Smooth muscle cell (in vitro differentiated cells): ENCODE results near the gene PLAAT2. TPM values are rescaled to one million over a fixed set of nuclear protein-coding genes. Genes with fewer than 3 reads are reported as not detected.

Source experiments
- DNase-seq: peaks from one replicate; lab custom pipeline; 2025; ENCODE audit not compliant: unreplicated experiment; lab: John Stamatoyannopoulos, UW
- H2AFZ ChIP-seq: fragments of 200-600 bp; sonication (generic); 2 replicates; pipeline ENCODE4 v1.6.0; 2016; ENCODE audit warnings: antibody characterized with exemption, low read depth, mild to moderate bottlenecking
- H3F3A ChIP-seq: fragments of 200-600 bp; sonication (generic); 2 replicates; pipeline ENCODE4 v1.6.0; 2017; ENCODE audit warnings: antibody characterized with exemption, low read depth
- H3K27ac ChIP-seq: fragments of 200-600 bp; sonication (generic); 2 replicates; pipeline ENCODE4 v1.5.1; 2016; ENCODE audit warnings: low read depth, mild to moderate bottlenecking
- H3K27me3 ChIP-seq: fragments of 200-600 bp; sonication (generic); 2 replicates; pipeline ENCODE4 v1.6.1; 2016; ENCODE audit warnings: low read depth, mild to moderate bottlenecking
- H3K36me3 ChIP-seq: fragments of 200-600 bp; sonication (generic); 2 replicates; pipeline ENCODE4 v1.5.1; 2016; ENCODE audit warnings: low read depth
- H3K4me1 ChIP-seq: fragments of 200-600 bp; sonication (generic); 2 replicates; pipeline ENCODE4 v1.5.1; 2016; ENCODE audit warnings: low read depth
- H3K4me2 ChIP-seq: fragments of 200-600 bp; sonication (generic); 2 replicates; pipeline ENCODE4 v1.6.0; 2016; ENCODE audit warnings: mild to moderate bottlenecking
- H3K4me3 ChIP-seq: fragments of 200-600 bp; sonication (generic); 2 replicates; pipeline ENCODE4 v1.5.1; 2016; ENCODE audit warnings: mild to moderate bottlenecking
- H3K79me2 ChIP-seq: fragments of 200-600 bp; sonication (generic); 2 replicates; pipeline ENCODE4 v1.6.0; 2016; ENCODE audit warnings: low read depth, mild to moderate bottlenecking
- H3K9ac ChIP-seq: fragments of 200-600 bp; sonication (generic); 2 replicates; pipeline ENCODE4 v1.6.0; 2016; ENCODE audit warnings: low read depth
- H3K9me3 ChIP-seq: fragments of 200-600 bp; sonication (generic); replicated peaks from 2 replicates; pipeline ENCODE4 v1.5.1; 2016; ENCODE audit warnings: low read depth
- H4K20me1 ChIP-seq: fragments of 200-600 bp; sonication (generic); 2 replicates; pipeline ENCODE4 v1.6.0; 2016; ENCODE audit warnings: low read depth
- WGBS: methylation state at CpG from one replicate; pipeline ENCODE4 v1.1.7; 2016; ENCODE audit warnings: low lambda C conversion rate; 5-methylcytosine and 5-hydroxymethylcytosine counted together
- polyA plus RNA-seq: library from polyadenylated mRNA; unstranded; fragments of >200 nt; fragmentation: Nextera tagmentation; extraction: Ambion mirVana; gene quantifications from 2 replicates; pipeline ENCODE4 v1.2.1, GENCODE V29; 2016
- total RNA-seq: library from RNA; depleted of rRNA; stranded (reverse); fragments of >200 nt; gene quantifications from 2 replicates; pipeline ENCODE4 v1.2.3, GENCODE V29; 2014
- TF ChIP-seq, protein P1 (sequence below): fragments of 200-600 bp; sonication (generic); IDR thresholded peaks from 2 replicates; pipeline ENCODE4 v1.5.1; 2017; ENCODE audit warnings: borderline replicate concordance, mild to moderate bottlenecking, antibody characterized with exemption; ENCODE audit not compliant: insufficient read depth, poor library complexity, severe bottlenecking

Gene PLAAT2
- total and polyA plus RNA-seq, 2 experiments from 2014 or later = not detected

DNA sequence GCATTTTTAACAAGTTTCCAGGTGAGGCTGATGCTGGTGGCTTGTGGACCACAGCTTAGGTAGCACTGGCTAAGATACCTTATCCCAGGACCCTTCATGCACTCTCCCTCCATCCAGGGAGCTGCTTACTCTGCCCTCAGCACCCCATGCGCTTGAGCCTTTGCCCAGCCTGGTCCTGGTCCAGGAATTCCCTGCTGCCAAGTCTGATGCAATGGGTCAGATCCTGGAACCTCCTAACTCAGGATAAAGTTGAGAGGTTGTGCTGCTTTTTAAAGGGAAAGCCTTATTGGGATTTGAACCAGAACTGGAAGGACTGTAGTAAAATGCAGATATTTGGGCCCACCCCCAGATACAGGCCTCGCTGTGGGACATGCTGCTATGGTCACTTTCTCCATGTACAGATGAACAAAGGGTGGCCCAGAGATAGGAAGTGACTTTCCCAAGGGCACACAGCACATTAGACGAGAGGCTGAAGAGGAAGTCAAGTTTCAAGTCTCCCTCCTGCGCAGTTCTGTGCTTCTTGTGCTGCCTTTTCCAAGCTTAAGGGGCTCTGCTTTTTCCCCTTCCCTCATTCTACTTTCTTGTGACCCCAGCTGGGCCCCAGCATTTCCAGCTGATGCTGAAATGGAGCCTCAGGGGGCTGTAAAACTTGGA lies 58.1 kb downstream of the PLAAT2 start:
- Histone ChIP-seq H3K9me3 (no peaks in the 10 kb centered on the region), H3K9ac (no peak overlapping the region), H3F3A (no peaks in the 10 kb centered on the region), H3K4me3 (no peak overlapping the region), H2AFZ (no peak overlapping the region), H3K4me1 (peaks cover 12% of the 10 kb centered on the region), H3K27me3 (no peaks in the 10 kb centered on the region), H3K4me2 (no peak overlapping the region), H3K79me2 (no peaks in the 10 kb centered on the region), H4K20me1 (no peaks in the 10 kb centered on the region), H3K36me3 (no peaks in the 10 kb centered on the region), H3K27ac (no peak overlapping the region)
- DNase-seq = no peak
- 97% methylated on average over 4 of the region's 4 CpGs for WGBS
- TF ChIP-seq, protein P1, sequence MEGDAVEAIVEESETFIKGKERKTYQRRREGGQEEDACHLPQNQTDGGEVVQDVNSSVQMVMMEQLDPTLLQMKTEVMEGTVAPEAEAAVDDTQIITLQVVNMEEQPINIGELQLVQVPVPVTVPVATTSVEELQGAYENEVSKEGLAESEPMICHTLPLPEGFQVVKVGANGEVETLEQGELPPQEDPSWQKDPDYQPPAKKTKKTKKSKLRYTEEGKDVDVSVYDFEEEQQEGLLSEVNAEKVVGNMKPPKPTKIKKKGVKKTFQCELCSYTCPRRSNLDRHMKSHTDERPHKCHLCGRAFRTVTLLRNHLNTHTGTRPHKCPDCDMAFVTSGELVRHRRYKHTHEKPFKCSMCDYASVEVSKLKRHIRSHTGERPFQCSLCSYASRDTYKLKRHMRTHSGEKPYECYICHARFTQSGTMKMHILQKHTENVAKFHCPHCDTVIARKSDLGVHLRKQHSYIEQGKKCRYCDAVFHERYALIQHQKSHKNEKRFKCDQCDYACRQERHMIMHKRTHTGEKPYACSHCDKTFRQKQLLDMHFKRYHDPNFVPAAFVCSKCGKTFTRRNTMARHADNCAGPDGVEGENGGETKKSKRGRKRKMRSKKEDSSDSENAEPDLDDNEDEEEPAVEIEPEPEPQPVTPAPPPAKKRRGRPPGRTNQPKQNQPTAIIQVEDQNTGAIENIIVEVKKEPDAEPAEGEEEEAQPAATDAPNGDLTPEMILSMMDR = no peak

DNA sequence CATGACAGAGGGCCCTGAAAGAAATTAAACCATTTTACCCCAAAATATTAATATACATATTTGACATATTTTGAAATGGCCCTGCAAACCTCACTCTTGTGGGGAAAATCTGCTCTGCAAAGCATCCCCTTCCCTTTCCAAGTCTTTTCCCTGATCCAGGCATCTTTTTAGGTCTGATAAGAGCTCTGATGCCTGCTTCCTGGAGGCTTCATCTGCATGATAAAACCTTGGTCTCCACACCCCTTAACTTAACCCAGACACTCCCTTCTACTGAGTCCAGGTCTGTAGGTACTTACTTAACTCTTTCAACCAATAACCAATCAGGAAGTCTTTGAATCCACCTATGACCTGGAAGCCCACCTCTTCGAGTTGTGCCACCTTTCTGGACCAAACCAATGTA lies 59.1 kb downstream of the PLAAT2 start:
- no peaks in the 10 kb centered on the region for H3K9me3 ChIP-seq
- no peak overlapping the region for H3K4me3 ChIP-seq
- no peaks in the 10 kb centered on the region for H3K36me3 ChIP-seq
- H3K4me1 ChIP-seq = peaks cover 12% of the 10 kb centered on the region
- WGBS = 88% methylated on average over 1 of the region's 1 CpG
- H3K9ac ChIP-seq = no peak overlapping the region
- H3K4me2 ChIP-seq = no peak overlapping the region
- no peaks in the 10 kb centered on the region for H3K27me3 ChIP-seq
- no peak for DNase-seq
- H3K79me2 ChIP-seq = no peaks in the 10 kb centered on the region
- no peaks in the 10 kb centered on the region for H3F3A ChIP-seq
- H4K20me1 ChIP-seq = no peaks in the 10 kb centered on the region
- H2AFZ ChIP-seq = no peak overlapping the region
- TF ChIP-seq, protein P1 = no peak
- H3K27ac ChIP-seq = no peak overlapping the region

DNA sequence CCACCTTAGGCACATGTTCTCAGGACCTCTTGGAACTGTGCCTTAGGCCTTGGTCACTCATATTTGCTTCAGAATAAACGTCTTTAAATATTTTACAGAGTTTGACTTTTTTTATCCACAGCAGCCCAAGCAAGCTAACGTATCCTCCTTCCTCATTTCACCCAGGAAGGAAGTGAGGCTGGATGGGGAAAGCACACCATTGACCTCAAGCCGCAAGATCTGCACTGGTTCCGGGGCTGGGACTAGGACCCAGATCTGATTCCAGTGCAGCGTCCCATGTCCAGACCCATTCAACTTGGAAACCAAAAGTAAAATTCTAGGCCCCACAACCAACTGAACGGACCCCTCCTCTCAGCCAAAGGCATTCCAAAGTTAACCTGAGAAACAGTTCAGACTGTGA lies 59.7 kb downstream of the PLAAT2 start:
- no peak for DNase-seq
- Histone ChIP-seq H3K27ac (no peak overlapping the region), H3K36me3 (no peaks in the 10 kb centered on the region), H3K27me3 (no peaks in the 10 kb centered on the region), H3K4me3 (no peak overlapping the region), H3F3A (no peaks in the 10 kb centered on the region), H3K4me1 (peaks cover 12% of the 10 kb centered on the region), H3K9me3 (no peaks in the 10 kb centered on the region), H2AFZ (no peak overlapping the region), H4K20me1 (no peaks in the 10 kb centered on the region), H3K4me2 (no peak overlapping the region), H3K9ac (no peak overlapping the region), H3K79me2 (no peaks in the 10 kb centered on the region)
- TF ChIP-seq, protein P1 = no peak
- 92% methylated on average over 6 of the region's 6 CpGs for WGBS

Other genes with a start within 250 kb of the PLAAT2 start
- gene SLC22A9, start 193.6 kb downstream of the PLAAT2 start, total RNA-seq = not detected in 2 replicates
- not detected in 2 replicates for gene SLC22A9, start 193.6 kb downstream of the PLAAT2 start, polyA plus RNA-seq
- gene PLAAT5, start 72.2 kb downstream of the PLAAT2 start, total RNA-seq = 0.04 TPM in 1 of 2 replicates, not detected in the other
- 0.06 TPM in 1 of 2 replicates, not detected in the other for gene PLAAT5, start 72.2 kb downstream of the PLAAT2 start, polyA plus RNA-seq
- 0.58 TPM in 1 of 2 replicates, not detected in the other for gene LGALS12, start 57.3 kb downstream of the PLAAT2 start, total RNA-seq
- not detected in 2 replicates for gene LGALS12, start 57.3 kb downstream of the PLAAT2 start, polyA plus RNA-seq
- not detected in 2 replicates for gene PLAAT4, start 26.6 kb downstream of the PLAAT2 start, total RNA-seq
- not detected in 2 replicates for gene PLAAT4, start 26.6 kb downstream of the PLAAT2 start, polyA plus RNA-seq
- gene PLAAT3, start 51.1 kb upstream of the PLAAT2 start, total RNA-seq = 2.5 and 5.2 TPM in 2 replicates
- 0.90 and 5.0 TPM in 2 replicates for gene PLAAT3, start 51.1 kb upstream of the PLAAT2 start, polyA plus RNA-seq
- gene ATL3, start 108.0 kb upstream of the PLAAT2 start, total RNA-seq = 32.5 and 37.5 TPM in 2 replicates
- gene ATL3, start 108.0 kb upstream of the PLAAT2 start, polyA plus RNA-seq = 13.0 and 14.9 TPM in 2 replicates
- 59.5 and 64.9 TPM in 2 replicates for gene RTN3, start 118.1 kb upstream of the PLAAT2 start, total RNA-seq
- gene RTN3, start 118.1 kb upstream of the PLAAT2 start, polyA plus RNA-seq = 43.5 and 50.9 TPM in 2 replicates
- gene ZFTA, start 205.4 kb upstream of the PLAAT2 start, total RNA-seq = 14.9 and 15.7 TPM in 2 replicates
- 11.0 and 11.1 TPM in 2 replicates for gene ZFTA, start 205.4 kb upstream of the PLAAT2 start, polyA plus RNA-seq